ENCODE measurements around the gene JAZF1.

DNA sequence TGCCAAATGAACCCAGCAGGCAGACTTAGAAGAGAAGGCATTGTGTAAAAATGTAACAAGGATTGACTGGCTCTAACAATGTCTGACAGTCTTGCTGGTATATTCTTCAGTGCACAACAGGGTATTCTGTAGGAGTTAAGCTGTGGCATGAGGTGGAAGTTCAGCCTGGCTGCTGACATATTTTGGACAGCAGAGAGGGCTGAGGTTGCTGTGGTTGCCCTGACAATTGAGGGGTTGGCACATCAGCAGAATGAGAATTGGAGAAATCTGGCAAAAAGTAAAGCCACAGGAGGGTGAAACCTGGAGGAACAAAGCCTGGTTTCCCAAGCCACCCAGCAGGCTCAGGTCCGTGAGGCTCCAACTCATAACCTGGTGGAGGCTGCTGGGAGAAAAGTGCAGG is 220.2 kb downstream of the JAZF1 start:
- TF ChIP-seq, protein P1, sequence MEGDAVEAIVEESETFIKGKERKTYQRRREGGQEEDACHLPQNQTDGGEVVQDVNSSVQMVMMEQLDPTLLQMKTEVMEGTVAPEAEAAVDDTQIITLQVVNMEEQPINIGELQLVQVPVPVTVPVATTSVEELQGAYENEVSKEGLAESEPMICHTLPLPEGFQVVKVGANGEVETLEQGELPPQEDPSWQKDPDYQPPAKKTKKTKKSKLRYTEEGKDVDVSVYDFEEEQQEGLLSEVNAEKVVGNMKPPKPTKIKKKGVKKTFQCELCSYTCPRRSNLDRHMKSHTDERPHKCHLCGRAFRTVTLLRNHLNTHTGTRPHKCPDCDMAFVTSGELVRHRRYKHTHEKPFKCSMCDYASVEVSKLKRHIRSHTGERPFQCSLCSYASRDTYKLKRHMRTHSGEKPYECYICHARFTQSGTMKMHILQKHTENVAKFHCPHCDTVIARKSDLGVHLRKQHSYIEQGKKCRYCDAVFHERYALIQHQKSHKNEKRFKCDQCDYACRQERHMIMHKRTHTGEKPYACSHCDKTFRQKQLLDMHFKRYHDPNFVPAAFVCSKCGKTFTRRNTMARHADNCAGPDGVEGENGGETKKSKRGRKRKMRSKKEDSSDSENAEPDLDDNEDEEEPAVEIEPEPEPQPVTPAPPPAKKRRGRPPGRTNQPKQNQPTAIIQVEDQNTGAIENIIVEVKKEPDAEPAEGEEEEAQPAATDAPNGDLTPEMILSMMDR (IDR thresholded peaks at IDR 0.05): no peak
- TF ChIP-seq EP300 (IDR thresholded peaks at IDR 0.05) (no peak), POLR2A (IDR thresholded peaks at IDR 0.05) (no peak), POLR2AphosphoS5 (IDR thresholded peaks at IDR 0.05) (no peak)

Measured in gastroesophageal sphincter (tissue), 3 donors.